Cerebellar nuclear complex (tissue), 1 donor: Measurements from ENCODE around the gene LY6G6D.
A peak's percentile ranks its signal among the peaks of the same experiment; 100 is the strongest.

Experiments used
- DNase-seq, 2 experiments: peaks; one replicate each; lab custom pipeline; 2025; lab: John Stamatoyannopoulos, UW

LY6G6D gene

GRCh38 chr6:31736021-31736767 lies 21.0 kb downstream of the LY6G6D start, which contains the start of gene CLIC1:
Gene CLIC1 (minus strand): TSS chr6:31736530. CDS start chr6:31736300, 230 bp downstream.
- no peak for DNase-seq

- DNase-seq: no peak
Measured at GRCh38 chr6:31736768-31737314, 21.7 kb downstream of the LY6G6D start.

- DNase-seq: no peak
Measured at GRCh38 chr6:31737315-31737990, 22.3 kb downstream of the LY6G6D start.

GRCh38 chr6:31737991-31738979 lies 23.1 kb downstream of the LY6G6D start:
- DNase-seq: no peak

GRCh38 chr6:31739639-31740396 lies 24.7 kb downstream of the LY6G6D start, which contains the start of gene MSH5:
Gene MSH5 (plus strand): TSS chr6:31740005. CDS start chr6:31740467, 462 bp downstream.
- DNase-seq: peak; percentile 93 to 98

GRCh38 chr6:31740397-31741223 lies 25.5 kb downstream of the LY6G6D start:
- no peak for DNase-seq

- no peak for DNase-seq
Measured at GRCh38 chr6:31741815-31742214, 26.7 kb downstream of the LY6G6D start.

GRCh38 chr6:31742894-31743293 lies 27.7 kb downstream of the LY6G6D start:
- DNase-seq: no peak

GRCh38 chr6:31744422-31744821 lies 29.3 kb downstream of the LY6G6D start:
- no peak for DNase-seq

- DNase-seq: no peak
Measured at GRCh38 chr6:31749301-31750036, 34.3 kb downstream of the LY6G6D start.

GRCh38 chr6:31750411-31751022 lies 35.4 kb downstream of the LY6G6D start:
- no peak for DNase-seq

- no peak for DNase-seq
Measured at GRCh38 chr6:31752739-31753319, 37.7 kb downstream of the LY6G6D start.

- DNase-seq: no peak
Measured at GRCh38 chr6:31758281-31758680, 43.1 kb downstream of the LY6G6D start.

- DNase-seq: no peak
Measured at GRCh38 chr6:31760790-31761189, 45.6 kb downstream of the LY6G6D start.

GRCh38 chr6:31761343-31761742 lies 46.2 kb downstream of the LY6G6D start:
- no peak for DNase-seq

- DNase-seq: no peak
Measured at GRCh38 chr6:31762356-31762755, 47.2 kb downstream of the LY6G6D start, which contains the start of gene SAPCD1. Gene SAPCD1 (plus strand): TSS chr6:31762656. CDS start chr6:31763055, 399 bp downstream.

- no peak for DNase-seq
Measured at GRCh38 chr6:31762878-31763618, 47.9 kb downstream of the LY6G6D start.

GRCh38 chr6:31763619-31763940 lies 48.4 kb downstream of the LY6G6D start:
- no peak for DNase-seq
